ENCODE results near the gene RPS27A. TPM values are rescaled to one million over a fixed set of nuclear protein-coding genes. Genes with fewer than 3 reads are reported as not detected.

RPS27A gene
- total and polyA plus RNA-seq, 2 donors (not counting 1 experiment from before 2014, with no cell fraction given): 1,678 to 3,107 TPM

- ChIA-PET CTCF (no interaction called here), POLR2A (no interaction called here)
- Mint-ChIP-seq H3K4me3 (no peak overlapping the region), H3K4me1 (no peaks in the 10 kb centered on the region), H3K9me3 (ENCODE audit: insufficient read depth) (no peaks in the 10 kb centered on the region), H3K27me3 (no peaks in the 10 kb centered on the region), H3K27ac (peak overlapping the region; percentile 17)
- no peak overlapping the region for H3K4me2 ChIP-seq (replicated peaks; ENCODE audit: low read depth, low read length, poor library complexity, severe bottlenecking)
- peaks cover 8 to 49% of the 10 kb centered on the region in 2 experiments for H3K36me3 ChIP-seq (replicated peaks in 1 of 2; ENCODE audit: control extremely low read depth in 1 of 2, control insufficient read depth in 1 of 2, extremely low read depth in 1 of 2, insufficient read depth in 2 of 2, low read length in 1 of 2)
- no peaks in the 10 kb centered on the region for H4K20me1 ChIP-seq (ENCODE audit: control insufficient read depth, insufficient read depth, low read length, poor library complexity, severe bottlenecking)
- no peak overlapping the region for H3K9ac ChIP-seq (ENCODE audit: low read length)
- H3K9me3 ChIP-seq (ENCODE audit: control extremely low read depth in 1 of 3, control insufficient read depth in 2 of 3, insufficient read depth in 1 of 3, low read length in 2 of 3): no peaks in the 10 kb centered on the region
- H3K27me3 ChIP-seq (replicated peaks in 1 of 4; ENCODE audit: control extremely low read depth in 1 of 4, control insufficient read depth in 3 of 4, insufficient read depth in 4 of 4, low read length in 3 of 4): no peaks in the 10 kb centered on the region
- TF ChIP-seq CTCF (IDR thresholded peaks at IDR 0.05) (no peak), EZH2 (IDR thresholded peaks at IDR 0.05; ENCODE audit: borderline replicate concordance, insufficient read depth, low read depth, low read length, poor library complexity, severe bottlenecking) (no peak)
- H3K79me2 ChIP-seq (ENCODE audit: control insufficient read depth, insufficient read depth, low read length): no peaks in the 10 kb centered on the region
- no peaks in the 10 kb centered on the region for H3K4me1 ChIP-seq (ENCODE audit: control insufficient read depth in 2 of 2, insufficient read depth in 2 of 2, low read length in 2 of 2)
- H3K4me3 ChIP-seq (ENCODE audit: control extremely low read depth in 1 of 5, extremely low read depth in 1 of 5, insufficient read depth in 1 of 5, low read depth in 2 of 5, low read length in 4 of 5): no peak overlapping the region
- intact Hi-C loops (cut with micrococcal nuclease): no loop called here
- WGBS (ENCODE audit: insufficient coverage): no CpG with 5 or more reads among the region's 1 CpG
- no peak for ATAC-seq (ENCODE audit: low read depth)
- DNase-seq: no peak
- no peak overlapping the region for H3K27ac ChIP-seq (ENCODE audit: low read length in 2 of 2)
- no peak overlapping the region for H2AFZ ChIP-seq (ENCODE audit: insufficient read depth, low read depth, low read length, poor library complexity, severe bottlenecking)
Measured at GRCh38 chr2:55242617-55243016, 10.1 kb downstream of the RPS27A start.

- no peak for DNase-seq
- no peak overlapping the region for H3K27ac Mint-ChIP-seq
- Histone ChIP-seq H3K4me2 (replicated peaks; ENCODE audit: low read depth, low read length, poor library complexity, severe bottlenecking) (no peak overlapping the region), H3K4me1 (ENCODE audit: control insufficient read depth in 2 of 2, insufficient read depth in 2 of 2, low read length in 2 of 2) (no peaks in the 10 kb centered on the region), H4K20me1 (ENCODE audit: control insufficient read depth, insufficient read depth, low read length, poor library complexity, severe bottlenecking) (no peaks in the 10 kb centered on the region), H3K27ac (ENCODE audit: low read length in 2 of 2) (no peak overlapping the region), H3K36me3 (replicated peaks in 1 of 2; ENCODE audit: control extremely low read depth in 1 of 2, control insufficient read depth in 1 of 2, extremely low read depth in 1 of 2, insufficient read depth in 2 of 2, low read length in 1 of 2) (peaks cover 9 to 35% of the 10 kb centered on the region in 2 experiments), H3K9ac (ENCODE audit: low read length) (no peak overlapping the region), H2AFZ (ENCODE audit: insufficient read depth, low read depth, low read length, poor library complexity, severe bottlenecking) (no peak overlapping the region), H3K27me3 (replicated peaks in 1 of 4; ENCODE audit: control extremely low read depth in 1 of 4, control insufficient read depth in 3 of 4, insufficient read depth in 4 of 4, low read length in 3 of 4) (no peaks in the 10 kb centered on the region), H3K9me3 (ENCODE audit: control extremely low read depth in 1 of 3, control insufficient read depth in 2 of 3, insufficient read depth in 1 of 3, low read length in 2 of 3) (no peaks in the 10 kb centered on the region), H3K4me3 (ENCODE audit: control extremely low read depth in 1 of 5, extremely low read depth in 1 of 5, insufficient read depth in 1 of 5, low read depth in 2 of 5, low read length in 4 of 5) (no peak overlapping the region), H3K79me2 (ENCODE audit: control insufficient read depth, insufficient read depth, low read length) (no peaks in the 10 kb centered on the region)
- H3K9me3 Mint-ChIP-seq (ENCODE audit: insufficient read depth): no peaks in the 10 kb centered on the region
- no peaks in the 10 kb centered on the region for H3K27me3 Mint-ChIP-seq
- TF ChIP-seq CTCF (IDR thresholded peaks at IDR 0.05): no peak
- TF ChIP-seq EZH2 (IDR thresholded peaks at IDR 0.05; ENCODE audit: borderline replicate concordance, insufficient read depth, low read depth, low read length, poor library complexity, severe bottlenecking): no peak
- intact Hi-C loops (cut with micrococcal nuclease): no loop called here
- CTCF ChIA-PET: interaction anchor here (0.7 kb wide), 1 partner anchor 8 kb away, joined by 3 read pairs; no protein-coding TSS in a partner anchor
- H3K4me3 Mint-ChIP-seq: no peak overlapping the region
- no peaks in the 10 kb centered on the region for H3K4me1 Mint-ChIP-seq
- WGBS (ENCODE audit: insufficient coverage): 100% methylated on average over 3 of the region's 5 CpGs
- ATAC-seq (ENCODE audit: low read depth): no peak
- POLR2A ChIA-PET: no interaction called here
Measured at GRCh38 chr2:55245411-55245810, 12.9 kb downstream of the RPS27A start.
